ENCODE data around the gene SCAF8.
"Not testable (repeated sequence)": the region's sequence is repeated elsewhere in the genome, so short reads cannot be mapped to it uniquely, and the experiment has no call there.

The SCAF8 gene, protein sequence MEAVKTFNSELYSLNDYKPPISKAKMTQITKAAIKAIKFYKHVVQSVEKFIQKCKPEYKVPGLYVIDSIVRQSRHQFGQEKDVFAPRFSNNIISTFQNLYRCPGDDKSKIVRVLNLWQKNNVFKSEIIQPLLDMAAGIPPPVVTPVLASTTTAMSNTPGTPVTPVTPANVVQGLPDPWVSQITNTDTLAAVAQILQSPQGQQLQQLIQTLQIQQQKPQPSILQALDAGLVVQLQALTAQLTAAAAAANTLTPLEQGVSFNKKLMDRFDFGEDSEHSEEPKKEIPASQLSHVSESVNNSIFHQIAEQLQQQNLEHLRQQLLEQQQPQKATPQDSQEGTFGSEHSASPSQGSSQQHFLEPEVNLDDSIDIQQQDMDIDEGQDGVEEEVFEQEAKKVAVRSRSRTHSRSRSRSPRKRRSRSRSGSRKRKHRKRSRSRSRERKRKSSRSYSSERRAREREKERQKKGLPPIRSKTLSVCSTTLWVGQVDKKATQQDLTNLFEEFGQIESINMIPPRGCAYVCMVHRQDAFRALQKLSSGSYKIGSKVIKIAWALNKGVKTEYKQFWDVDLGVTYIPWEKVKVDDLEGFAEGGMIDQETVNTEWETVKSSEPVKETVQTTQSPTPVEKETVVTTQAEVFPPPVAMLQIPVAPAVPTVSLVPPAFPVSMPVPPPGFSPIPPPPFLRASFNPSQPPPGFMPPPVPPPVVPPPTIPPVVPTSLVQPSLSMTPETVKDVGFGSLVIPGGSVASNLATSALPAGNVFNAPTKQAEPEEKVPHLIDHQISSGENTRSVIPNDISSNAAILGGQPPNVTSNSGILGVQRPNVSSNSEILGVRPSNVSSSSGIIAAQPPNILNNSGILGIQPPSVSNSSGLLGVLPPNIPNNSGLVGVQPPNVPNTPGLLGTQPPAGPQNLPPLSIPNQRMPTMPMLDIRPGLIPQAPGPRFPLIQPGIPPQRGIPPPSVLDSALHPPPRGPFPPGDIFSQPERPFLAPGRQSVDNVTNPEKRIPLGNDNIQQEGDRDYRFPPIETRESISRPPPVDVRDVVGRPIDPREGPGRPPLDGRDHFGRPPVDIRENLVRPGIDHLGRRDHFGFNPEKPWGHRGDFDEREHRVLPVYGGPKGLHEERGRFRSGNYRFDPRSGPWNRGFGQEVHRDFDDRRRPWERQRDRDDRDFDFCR (N-terminal part only)

DNA sequence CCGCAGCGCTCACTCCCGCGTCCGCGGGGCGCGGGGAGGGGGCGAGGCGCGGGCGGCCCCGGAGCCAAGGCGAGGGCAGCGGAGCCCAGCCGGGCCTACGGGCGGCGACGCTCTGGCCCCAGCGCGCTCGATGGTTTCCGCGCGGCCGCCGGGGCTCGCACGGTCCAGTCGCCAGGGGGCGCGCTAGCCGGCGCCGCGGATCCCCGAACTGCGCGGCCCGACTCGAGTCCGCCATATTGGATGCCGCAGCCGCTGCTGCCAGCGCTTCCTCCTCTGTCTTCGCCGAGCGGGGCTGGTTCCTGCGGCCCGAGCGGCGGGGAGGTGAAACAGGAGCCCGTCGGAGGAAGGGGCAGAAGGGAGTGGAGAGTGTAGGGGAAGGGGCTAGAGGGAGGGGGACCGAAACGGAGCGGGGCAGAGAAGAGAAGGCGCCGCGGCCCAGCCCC is at the start of gene SCAF8:
Gene SCAF8, plus strand, starts transcription at position 234 of the 443 bp plus-strand sequence. CDS start 485 bp downstream, outside the sequence.
- peak; percentile 83 for DNase-seq

DNA sequence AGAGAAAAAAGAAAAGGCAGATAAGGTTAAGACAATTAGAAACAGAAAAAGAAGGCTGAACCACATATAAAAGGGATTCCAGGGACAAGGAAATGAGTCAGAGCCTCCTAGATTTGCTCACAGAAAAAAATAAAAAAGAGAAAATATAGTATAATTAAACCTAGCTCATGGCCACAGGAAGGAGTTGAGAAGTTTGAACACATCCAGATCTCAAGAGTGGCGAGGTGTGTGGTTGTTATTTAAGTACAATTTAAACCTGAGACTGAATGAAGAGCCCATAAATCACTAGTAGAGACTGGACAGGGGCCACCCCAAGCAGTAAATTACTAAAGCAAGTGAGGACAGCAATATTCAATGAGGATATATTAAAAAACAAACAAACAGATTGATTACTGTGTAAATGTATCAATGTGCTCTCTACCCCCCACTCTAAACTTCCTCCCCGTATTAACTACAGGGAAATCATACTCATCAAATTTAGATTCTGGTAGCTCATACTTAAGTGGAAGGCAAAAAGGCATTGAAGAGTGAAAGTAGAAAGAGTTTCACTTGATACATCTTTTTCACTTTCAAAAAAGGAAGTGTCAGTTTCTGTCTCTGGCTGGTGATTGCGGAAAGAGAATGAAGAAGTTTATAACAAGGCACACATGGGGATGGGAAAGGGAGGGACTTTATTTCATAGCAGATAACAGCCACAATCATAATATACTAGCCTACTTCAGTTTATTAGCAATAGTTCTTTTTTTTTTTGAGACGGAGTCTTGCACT is 49.3 kb upstream of the SCAF8 start:
- no peak for DNase-seq

DNA sequence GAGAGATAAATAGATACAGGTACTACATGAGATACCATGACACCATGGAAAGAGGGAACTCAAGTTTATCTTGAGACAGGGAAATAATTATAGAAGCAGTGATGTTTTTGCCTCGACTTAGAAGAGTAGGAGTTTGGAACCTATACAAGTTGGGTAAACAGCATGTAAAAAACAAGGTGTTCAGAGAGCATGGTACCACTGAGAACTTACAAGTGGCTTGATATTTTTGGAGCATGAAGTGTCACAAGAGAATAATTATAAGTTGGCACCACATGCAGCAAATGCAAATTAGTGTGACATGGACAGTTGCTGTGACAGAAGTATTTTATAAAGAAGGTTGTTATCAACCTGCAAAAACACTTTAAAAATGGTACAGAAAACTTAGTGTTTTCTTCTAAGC is 47.1 kb upstream of the SCAF8 start:
- DNase-seq, result no peak

DNA sequence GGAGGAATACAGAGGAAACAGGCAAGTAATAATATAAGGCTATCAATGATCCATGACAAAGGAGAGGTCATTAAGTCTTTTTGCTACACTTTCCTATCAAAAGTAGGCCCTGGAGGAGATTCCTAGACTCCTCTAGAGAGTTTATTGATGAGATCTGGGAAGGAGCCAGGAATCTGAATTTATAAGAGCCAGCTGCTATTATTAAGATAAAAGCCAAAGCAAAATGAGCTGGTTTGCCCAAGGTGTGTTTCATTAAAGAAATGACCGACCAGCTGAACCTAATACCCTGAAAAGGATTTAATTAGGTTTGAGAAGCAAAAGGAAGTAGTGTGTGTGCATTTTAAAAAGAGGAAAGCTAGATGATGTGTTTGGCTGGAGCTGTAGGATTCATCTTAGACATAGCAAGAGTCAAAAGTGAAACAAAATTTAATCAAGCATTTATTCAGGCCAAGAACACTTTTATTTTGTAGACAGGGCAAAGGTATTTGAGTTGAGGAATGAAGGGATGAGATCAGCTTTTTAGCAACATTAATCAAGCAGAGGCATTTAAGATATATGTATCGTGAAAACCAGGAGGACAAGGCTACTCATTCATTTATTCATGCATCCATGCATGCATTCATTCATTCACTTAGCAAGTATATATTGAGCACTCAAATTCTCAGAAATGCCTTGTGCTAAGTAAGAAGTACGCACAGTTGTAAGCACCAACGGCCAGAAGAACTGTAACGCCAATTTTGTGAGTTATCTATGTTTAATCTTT is 43.5 kb upstream of the SCAF8 start:
- DNase-seq, result no peak

DNA sequence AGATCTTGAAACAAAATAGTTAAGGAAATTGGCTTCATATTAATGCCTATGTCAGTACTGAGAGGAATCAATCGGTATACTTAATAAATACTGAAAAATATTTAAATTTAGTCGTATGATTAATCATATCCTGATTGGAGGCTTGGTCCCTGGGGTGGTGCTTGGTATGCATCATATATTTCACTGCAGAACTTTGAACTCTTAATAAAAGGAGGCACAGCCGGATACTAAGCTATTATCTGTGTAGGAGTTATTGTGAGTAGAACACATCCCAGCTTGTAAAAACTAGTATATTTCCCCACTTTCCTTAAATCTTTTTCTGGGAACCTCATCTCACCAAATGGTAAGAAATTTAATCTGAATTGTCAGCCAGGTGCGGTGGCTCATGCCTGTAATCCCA is 42.4 kb upstream of the SCAF8 start:
- no peak for DNase-seq

DNA sequence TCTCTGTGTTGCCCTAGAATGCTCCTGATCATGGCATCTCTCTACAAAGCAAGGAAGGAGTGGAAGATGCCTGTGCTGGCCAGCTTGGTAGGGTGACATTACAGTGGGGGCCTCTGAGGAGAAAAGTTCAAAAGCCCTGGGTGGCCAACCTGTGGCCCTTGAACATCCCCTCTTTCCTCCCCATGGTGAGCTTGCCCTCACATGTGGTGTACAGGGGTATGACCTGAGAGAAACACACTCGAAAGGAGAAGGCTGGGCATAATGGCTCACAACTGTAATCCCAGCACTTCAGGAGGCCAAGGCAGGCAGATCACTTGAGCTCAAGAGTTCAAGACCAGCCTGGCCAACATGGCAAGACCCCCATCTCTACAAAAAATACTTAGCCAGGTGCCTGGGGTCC is 36.6 kb upstream of the SCAF8 start:
- no peak for DNase-seq

DNA sequence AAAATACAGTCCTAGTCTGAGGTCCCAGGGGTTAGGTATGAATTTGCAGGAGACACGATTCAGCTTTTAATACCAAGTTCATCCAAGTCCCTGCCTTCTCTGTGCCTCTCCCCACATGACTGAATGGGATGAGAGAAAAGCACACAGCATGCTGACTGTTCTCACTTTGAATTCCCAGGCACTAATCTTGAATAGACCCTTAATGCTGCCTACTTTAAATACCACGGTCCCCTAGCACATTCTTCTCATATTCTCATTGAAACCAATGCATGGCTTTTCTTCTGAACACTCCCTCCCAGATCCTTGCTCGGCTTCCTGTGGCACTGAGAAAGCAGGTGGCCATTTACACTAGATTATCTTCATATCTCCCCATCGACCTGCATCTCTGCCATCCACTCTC is 30.1 kb upstream of the SCAF8 start:
- no peak for DNase-seq

DNA sequence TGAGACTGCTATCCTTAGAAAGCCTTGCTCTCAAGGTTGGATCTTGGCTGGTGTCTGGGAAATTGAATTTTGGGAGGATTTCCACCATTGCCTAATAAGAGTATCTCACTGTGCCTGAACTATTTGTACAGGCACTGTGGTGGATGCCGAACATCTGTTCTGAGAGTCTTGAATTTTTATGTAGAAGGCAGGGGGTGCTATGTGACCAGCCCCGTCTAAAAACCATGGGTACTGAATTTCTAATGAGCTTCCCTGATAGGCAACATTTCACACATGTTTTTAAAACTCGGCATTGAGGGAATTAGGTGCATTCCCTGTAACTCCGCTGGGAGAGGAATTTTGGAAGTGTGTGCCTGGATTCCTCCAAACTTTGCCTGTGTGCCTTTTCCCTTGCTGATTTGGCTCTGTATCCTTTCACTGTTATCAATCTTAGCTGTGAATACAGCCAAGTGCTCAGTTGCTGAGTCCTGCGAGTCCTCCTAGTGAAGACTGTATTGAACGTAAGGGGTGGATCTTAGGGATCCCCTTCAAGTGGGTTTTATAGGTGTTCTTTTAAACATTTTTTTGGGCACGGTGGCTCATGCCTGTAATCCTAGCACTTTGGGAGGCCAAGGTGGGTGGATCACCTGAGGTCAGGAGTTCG is 27.6 kb upstream of the SCAF8 start:
- no peak for DNase-seq

DNA sequence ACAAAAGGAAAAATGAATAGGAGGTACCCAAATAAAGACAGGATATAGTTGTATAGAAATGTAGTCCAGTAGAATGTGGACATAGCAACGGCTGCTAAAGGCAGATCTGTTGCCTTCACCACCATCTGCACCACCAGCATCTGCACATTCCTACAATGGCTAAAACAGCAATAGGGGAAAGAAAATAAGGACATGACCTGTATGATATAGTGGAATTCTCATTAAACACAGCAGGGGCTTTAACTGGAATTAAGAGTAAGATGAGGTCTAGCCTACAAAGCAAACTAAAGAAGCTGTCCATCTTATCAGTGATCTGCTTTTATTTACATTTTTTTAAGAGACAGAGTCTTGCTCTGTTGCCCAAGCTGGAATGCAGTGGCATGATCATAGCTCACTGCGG is 26.8 kb upstream of the SCAF8 start:
- DNase-seq, result no peak

DNA sequence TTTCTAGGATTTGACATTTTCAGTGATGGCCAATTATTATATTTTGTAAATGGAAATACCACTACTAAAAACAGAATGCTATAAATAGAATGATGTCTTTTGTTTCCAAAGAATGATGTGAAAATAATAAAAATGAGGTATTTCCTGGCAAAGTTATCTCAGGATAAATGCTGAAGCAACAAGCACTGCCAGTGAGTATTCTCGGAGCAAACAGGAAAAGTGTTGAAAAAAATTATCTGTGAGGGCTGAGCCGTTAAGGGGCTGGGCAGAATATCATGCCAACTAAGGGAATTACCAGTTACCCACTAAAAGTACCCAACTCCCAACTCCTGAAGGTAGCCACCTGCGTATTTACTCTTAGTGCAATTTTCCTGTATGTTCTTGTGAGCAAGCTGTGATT is 23.6 kb upstream of the SCAF8 start:
- DNase-seq, result no peak

DNA sequence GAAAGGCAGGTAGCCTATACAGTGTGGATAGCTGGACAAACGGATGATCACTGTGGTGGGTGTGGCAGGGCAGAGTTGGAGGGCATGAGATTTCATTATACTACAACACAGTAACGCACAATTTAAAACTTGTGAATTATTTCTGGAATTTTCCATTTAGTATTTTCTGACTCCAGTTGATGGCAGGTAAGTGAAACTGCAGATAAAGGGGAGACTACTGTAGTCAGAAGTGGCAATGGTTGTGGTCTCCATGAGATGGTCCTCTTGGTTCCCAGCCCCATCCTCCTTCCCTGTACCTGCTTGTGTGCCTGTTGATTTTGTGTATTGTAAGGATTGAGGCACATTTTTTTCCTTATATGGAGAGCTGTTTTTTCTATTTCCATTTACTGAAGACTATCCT is 22.5 kb upstream of the SCAF8 start:
- DNase-seq, result no peak

DNA sequence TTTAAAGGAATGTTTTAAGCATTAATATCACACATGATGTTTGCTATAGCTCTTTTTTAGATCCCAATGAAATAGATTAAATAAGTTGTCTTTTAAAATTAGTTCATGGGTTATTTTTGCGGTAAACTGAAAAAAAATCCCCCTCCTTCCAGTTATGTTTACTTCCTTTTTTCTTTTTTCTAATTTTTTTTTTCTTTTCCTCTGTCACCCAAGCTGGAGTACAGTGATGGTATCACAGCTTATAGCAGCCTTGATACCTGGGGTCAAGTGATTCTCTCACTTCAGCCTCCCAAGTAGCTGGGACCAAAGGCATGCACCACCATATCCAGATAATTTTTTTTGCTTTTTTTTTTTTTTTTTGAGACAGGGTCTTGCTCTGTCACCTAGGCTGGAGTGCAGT is 17.8 kb upstream of the SCAF8 start:
- no peak for DNase-seq

DNA sequence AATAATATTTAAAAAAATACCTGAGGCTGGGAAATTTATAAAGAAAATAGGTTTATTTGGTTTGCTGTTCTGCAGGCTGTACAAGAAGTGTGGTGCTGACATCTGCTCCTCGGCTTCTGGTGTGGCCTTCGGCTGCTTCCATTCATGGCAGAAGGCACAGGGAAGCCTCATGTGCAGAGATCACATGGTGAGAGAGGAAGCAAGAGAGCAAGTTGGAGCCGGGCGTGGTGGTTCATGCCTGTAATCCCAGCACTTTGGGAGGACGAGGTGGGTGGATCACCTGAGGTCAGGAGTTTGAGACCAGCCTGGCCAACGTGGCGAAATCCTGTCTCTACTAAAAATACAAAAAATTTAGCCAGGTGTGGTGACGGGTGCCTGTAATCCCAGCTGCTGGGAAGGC is 16.9 kb upstream of the SCAF8 start:
- DNase-seq, result not testable (repeated sequence)

DNA sequence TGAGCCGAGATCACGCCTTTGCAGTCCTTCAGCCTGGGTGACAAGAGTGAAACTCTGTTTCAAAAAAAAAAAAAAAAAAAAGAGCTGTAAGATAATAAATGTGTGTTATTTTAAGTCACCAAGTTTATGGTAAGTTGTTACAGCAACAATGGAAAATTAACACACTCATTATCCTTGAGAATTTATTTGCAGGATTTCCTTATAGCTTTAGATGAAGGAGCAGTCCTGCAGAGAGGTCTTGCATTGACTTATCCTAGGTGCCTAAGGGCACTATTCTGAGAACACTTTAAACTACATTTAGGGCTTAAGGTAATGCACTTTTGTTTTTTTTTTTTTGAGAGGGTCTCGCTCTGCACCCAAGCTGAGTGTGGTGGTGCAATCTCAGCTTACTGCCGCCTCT is 13.8 kb upstream of the SCAF8 start:
- no peak for DNase-seq

DNA sequence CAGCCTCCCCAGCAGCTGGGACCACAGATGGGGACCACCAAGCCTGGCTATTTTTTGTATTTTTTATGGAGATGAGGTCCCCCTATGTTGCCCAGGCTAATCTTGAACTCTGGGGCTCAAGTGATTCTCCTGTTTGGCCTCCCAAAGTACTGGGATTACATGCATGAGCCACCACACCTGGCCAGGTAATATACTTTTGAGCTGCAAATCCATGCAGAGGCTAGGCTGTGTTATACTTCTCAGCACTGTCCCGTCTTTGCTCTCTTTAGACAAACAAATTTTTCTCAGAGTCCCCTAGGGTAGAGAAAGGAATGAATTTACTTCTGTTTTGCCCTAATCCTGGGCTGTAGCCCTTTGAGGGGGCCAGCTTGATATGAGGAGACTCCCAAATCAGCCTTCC is 13.4 kb upstream of the SCAF8 start:
- DNase-seq, result no peak

DNA sequence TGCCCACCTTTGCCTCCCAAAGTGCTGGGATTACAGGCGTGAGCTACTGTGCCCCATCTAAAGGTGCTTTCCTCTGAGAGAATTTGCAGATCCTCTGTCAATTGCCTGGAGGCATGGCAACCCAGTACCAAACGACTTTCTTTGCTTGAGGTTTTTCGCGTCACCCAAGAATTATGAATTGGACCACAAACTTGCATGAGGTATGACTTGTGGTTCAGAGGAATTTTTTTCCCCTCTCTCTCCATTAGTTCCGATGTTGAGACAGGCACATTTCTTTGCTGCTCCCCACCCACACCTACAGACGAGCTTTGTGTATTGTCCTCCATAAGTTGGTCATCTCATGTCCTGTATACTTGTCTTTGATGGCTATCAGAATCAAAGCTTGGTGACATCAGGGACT is 11.8 kb upstream of the SCAF8 start:
- no peak for DNase-seq

DNA sequence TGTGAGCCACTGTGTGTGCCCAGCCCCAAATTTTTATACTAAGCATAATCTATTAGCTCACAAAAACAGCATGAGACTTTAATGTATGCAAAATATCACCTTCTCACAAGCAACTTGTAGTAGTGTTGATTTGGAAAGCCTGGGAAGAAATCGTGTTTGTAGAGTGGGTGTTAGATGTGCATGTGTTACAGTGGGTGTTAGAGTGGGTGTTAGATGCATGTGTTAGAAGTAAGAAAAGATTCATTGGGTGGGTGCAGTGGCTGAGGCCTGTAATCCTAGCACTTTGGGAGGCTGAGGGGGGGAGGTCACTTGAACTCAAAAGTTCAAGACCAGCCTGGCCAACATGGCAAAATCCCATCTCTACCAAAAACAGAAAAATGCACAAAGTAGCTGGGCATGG is 6.3 kb upstream of the SCAF8 start:
- DNase-seq, result no peak

DNA sequence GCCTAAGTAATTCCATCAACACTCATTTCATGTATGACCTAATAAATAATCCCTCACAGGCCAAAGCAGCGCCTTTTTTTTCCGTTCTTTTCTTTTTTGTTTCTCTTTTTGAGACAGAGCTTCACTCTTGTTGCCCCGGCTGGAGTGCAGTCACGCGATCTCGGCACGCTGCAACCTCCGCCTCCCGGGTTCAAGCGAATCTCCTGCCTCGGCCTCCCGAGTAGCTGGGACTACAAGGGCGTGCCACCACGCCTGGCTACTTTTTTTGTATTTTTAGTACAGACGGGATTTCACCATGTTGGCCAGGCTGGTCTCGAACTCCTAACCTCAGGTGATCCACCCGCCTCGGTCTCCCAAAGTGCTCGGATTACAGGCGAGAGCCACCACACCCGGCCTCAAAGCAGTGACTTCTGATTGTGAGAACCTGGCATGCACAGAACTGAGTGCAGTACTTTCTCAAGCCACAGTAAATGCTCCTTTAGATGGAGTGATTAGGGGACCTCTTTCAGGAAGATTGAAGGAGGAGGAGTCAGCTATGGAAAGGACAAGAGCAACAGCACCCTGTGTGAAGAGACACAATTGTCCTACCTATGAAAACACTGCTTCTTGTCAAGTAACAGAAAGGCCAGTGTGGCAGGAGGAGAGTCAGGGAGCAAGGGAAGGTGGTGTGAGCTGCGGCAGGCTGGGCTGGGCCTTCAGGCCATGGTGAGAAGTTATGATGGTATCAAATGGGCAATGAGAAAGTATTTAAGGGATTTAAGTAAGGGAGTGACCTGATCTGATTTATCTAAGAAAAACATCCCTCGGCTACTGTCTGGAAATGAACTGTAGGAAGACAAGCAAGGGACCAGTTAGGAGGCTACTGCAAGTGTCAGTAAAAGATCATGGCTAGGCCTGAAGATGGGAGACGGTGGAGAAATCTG is 1.7 kb upstream of the SCAF8 start:
- no peak for DNase-seq

DNA sequence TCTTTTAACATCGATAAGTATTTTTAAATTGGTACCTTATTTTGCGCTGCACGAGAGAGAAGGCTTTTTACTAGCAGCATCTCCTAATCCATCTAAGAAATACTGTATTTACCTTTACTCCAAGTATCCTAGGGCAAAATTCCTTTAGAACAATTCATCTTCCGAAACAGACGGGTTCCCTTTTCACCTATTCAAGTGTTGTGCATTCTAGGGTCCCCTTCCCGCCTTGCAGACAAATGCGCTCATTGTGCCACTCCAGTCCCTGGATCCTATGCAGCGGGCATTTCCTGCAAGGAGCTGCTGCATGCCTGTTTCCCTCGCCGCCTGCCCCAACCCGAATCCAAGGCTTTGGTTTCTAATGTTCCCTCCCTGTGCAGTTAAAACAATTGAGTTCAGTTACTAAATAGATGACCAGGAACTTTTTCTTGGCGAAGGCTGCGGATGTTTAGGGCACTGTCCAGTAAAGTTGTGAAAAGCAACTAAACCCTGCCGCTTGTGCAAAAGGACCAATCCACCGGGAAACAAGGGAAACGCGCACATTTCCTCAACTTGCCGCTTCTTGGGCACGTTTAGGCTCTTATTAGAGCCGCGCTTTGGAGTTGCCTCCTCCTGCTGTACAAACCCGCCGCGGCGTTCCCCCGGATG is 556 bp upstream of the SCAF8 start:
- DNase-seq, result no peak

Measured in activated CD4-positive, alpha-beta T cell treated with anti-CD3 and anti-CD28 coated beads, Interleukin-2, amount 50 U/mL, for 1 hour (primary cell).